ENCODE results near the gene CD59.

DNA sequence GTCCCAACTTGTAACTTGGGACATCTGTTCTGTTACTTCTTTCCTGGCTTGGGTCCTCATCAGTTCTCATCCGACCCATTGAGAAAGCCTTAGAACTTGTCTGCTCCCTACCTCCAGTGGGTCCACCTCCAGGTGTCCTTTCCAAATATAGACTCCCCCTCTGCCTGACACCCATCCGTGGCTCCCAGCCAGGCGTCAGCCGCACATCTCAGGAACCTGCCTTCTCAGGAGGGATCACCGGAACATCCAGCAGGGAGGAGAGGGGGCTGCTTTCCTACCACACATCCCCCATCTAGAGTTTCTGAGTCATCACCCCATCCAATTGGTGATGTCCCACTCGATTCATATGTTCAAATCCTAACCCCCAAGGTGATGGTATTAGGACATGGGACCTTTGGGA lies 72.1 kb downstream of the CD59 start:
- TF ChIP-seq CTCF (IDR thresholded peaks at IDR 0.05) (no peak), POLR2AphosphoS5 (IDR thresholded peaks at IDR 0.05) (no peak), EP300 (IDR thresholded peaks at IDR 0.05) (no peak), POLR2A (IDR thresholded peaks at IDR 0.05) (no peak)
